ENCODE measurements around the gene MST1. TPM values are rescaled to one million over a fixed set of nuclear protein-coding genes. Genes with fewer than 3 reads are reported as not detected.

MST1 gene
- total and polyA plus RNA-seq, 2 of the 4 experiments (the other 2 are of a cell fraction), result 1.3 to 13.0 TPM

DNA sequence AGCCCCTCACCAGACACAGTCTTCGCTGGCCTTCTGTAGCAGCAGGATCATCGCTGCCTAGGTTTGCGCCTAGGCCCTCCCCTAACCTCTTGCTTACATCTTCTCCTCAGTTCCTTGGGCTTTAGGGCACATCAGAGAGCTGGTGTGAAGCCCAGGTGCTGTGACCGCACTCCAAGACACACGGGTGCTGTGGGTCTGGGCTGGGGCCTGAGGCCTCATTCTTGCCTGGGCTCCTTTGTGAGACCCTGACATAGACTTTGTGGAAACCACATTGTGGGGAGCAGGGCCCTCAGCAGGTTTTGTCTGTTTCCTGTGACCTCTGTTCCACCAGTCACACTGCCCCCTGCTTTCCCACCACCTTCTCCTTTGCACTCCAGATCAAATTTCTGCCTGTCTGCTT is 22.2 kb upstream of the MST1 start:
- H3K56ac ChIP-seq (ENCODE audit: extremely low read depth, insufficient read depth, low read length), result no peak overlapping the region
- no peak overlapping the region for H2AK5ac ChIP-seq (ENCODE audit: low read depth, low read length)
- H2BK15ac ChIP-seq (ENCODE audit: low read depth, low read length), result no peak overlapping the region
- no peaks in the 10 kb centered on the region; the same call in 1 of the 2 replicates for H3K9me1 ChIP-seq (ENCODE audit: insufficient read depth, low read length)
- ATAC-seq (ENCODE audit: low read depth), result no peak
- DNase-seq, result no peak
- H3K79me1 ChIP-seq (ENCODE audit: low read depth in 1 of 2, low read length in 2 of 2), result no peaks in the 10 kb centered on the region
- no peak overlapping the region for H3K4ac ChIP-seq (ENCODE audit: low read depth, low read length)
- no peak overlapping the region for H2AFZ ChIP-seq (replicated peaks; ENCODE audit: low read length, poor library complexity)
- intact Hi-C loops (cut with micrococcal nuclease), result no loop called here
- no peak overlapping the region for H3K27ac ChIP-seq (ENCODE audit: insufficient read depth, low read length)
- H3K4me3 ChIP-seq (ENCODE audit: insufficient read depth, low read depth, low read length), result no peak overlapping the region
- in situ Hi-C loops (cut with MboI; ENCODE audit: low sequenced_read_pairs), result no loop called here
- WGBS, 2 experiments (ENCODE audit: extremely low coverage in 2 of 2, insufficient read length in 1 of 2), result no CpG with 5 or more reads among the region's 5 CpGs
- no peaks in the 10 kb centered on the region for H3K4me1 ChIP-seq (ENCODE audit: control insufficient read depth, insufficient read depth, low read length)
- no peak overlapping the region for H2AK9ac ChIP-seq (replicated peaks; ENCODE audit: low read depth, low read length, poor library complexity)
- no peak overlapping the region for H2BK5ac ChIP-seq (ENCODE audit: low read depth, low read length, poor library complexity, severe bottlenecking)
- TF ChIP-seq CHD1 (IDR thresholded peaks at IDR 0.05; ENCODE audit: low read depth, low read length) (no peak), MXI1 (IDR thresholded peaks at IDR 0.05; ENCODE audit: borderline replicate concordance, low read depth, low read length) (no peak), POLR2A (IDR thresholded peaks at IDR 0.05; ENCODE audit: low read depth, low read length) (no peak), RAD21 (IDR thresholded peaks at IDR 0.05; ENCODE audit: low read length) (no peak)
- TF ChIP-seq, protein P1, sequence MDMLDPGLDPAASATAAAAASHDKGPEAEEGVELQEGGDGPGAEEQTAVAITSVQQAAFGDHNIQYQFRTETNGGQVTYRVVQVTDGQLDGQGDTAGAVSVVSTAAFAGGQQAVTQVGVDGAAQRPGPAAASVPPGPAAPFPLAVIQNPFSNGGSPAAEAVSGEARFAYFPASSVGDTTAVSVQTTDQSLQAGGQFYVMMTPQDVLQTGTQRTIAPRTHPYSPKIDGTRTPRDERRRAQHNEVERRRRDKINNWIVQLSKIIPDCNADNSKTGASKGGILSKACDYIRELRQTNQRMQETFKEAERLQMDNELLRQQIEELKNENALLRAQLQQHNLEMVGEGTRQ (IDR thresholded peaks at IDR 0.05; ENCODE audit: low read depth, low read length), result no peak
- ChIA-PET CTCF (no interaction called here), POLR2A (ENCODE audit: unreplicated experiment) (no interaction called here)
- no peak overlapping the region for H3K18ac ChIP-seq (ENCODE audit: low read depth, low read length)
- H4K20me1 ChIP-seq (ENCODE audit: insufficient read depth, low read length), result no peaks in the 10 kb centered on the region
- H3K4me2 ChIP-seq (ENCODE audit: low read depth, low read length), result no peak overlapping the region
- no peak overlapping the region for H2BK120ac ChIP-seq (ENCODE audit: low read depth, low read length)
- H3K9me3 ChIP-seq (ENCODE audit: control insufficient read depth, insufficient read depth, low read length), result no peaks in the 10 kb centered on the region
- no peak overlapping the region for H3K9ac ChIP-seq (ENCODE audit: low read depth, low read length)
- H3K27me3 ChIP-seq (ENCODE audit: control insufficient read depth, insufficient read depth, low read length), result no peaks in the 10 kb centered on the region
- dilution Hi-C loops (cut with HindIII; ENCODE audit: low sequenced_read_pairs, unreplicated experiment), result no loop called here
- H4K5ac ChIP-seq (ENCODE audit: low read depth, low read length), result no peak overlapping the region
- H4K8ac ChIP-seq (ENCODE audit: low read depth in 2 of 2, low read length in 2 of 2), result no peak overlapping the region
- no peak overlapping the region for H4K91ac ChIP-seq (ENCODE audit: insufficient read depth, low read depth, low read length)
- BruUV-seq (replicated peaks), result no TSS peak
- no peak overlapping the region for H3K23ac ChIP-seq (ENCODE audit: low read depth, low read length)
- no peak overlapping the region for H2BK20ac ChIP-seq (ENCODE audit: low read depth, low read length)
- no peak overlapping the region for H3K14ac ChIP-seq (replicated peaks; ENCODE audit: low read depth, low read length)
- H3K36me3 ChIP-seq (ENCODE audit: control insufficient read depth, insufficient read depth, low read length), result peaks cover 16% of the 10 kb centered on the region; the same call in 1 of the 2 replicates
